ENCODE measurements around the gene MTMR12. TPM values are rescaled to one million over a fixed set of nuclear protein-coding genes. Genes with fewer than 3 reads are reported as not detected.

MTMR12 gene
- total RNA-seq, 2 experiments from 2014 or later = 24.0 to 24.9 TPM

- Mint-ChIP-seq H3K27me3 (peaks cover 19% of the 10 kb centered on the region), H3K27ac (no peak overlapping the region), H3K4me3 (no peak overlapping the region), H3K9me3 (no peaks in the 10 kb centered on the region), H3K36me3 (no peaks in the 10 kb centered on the region), H3K4me1 (peaks cover 2% of the 10 kb centered on the region)
- DNase-seq = no peak
These were observed 111.5 kb downstream of the MTMR12 start for GRCh38 chr5:32201122-32201753.

- peaks cover 32% of the 10 kb centered on the region for H3K27me3 Mint-ChIP-seq
- no peaks in the 10 kb centered on the region for H3K4me1 Mint-ChIP-seq
These were observed 115.7 kb downstream of the MTMR12 start for GRCh38 chr5:32197032-32197431.

DNA sequence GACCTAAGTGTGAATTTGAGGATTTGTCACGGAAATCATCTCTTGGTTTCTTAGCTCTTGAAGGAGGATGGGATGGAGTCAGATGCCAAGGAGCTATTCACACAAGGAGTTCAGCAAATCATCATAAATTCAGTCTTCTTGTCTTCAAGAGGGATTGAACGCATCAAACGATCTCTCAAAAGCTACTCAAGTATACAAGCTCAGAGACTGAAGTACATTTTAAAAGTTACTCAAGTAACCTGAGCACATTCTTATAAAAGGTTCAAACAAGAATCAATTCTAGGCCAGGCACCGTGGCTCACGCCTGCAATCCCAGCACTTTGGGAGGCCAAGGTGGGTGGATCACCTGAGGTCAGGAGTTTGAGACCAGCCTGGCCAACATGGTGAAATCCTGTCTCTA, 117.5 kb downstream of the MTMR12 start:
- H3K4me3 Mint-ChIP-seq = no peak overlapping the region
- no peaks in the 10 kb centered on the region for H3K36me3 Mint-ChIP-seq
- no peaks in the 10 kb centered on the region for H3K4me1 Mint-ChIP-seq
- H3K27ac Mint-ChIP-seq = no peak overlapping the region
- peaks cover 24% of the 10 kb centered on the region for H3K27me3 Mint-ChIP-seq
- DNase-seq = no peak
- H3K9me3 Mint-ChIP-seq = no peaks in the 10 kb centered on the region

More at GRCh38 chr5:32197032-32197431, 115.7 kb downstream of the MTMR12 start:
- Mint-ChIP-seq H3K36me3 (no peaks in the 10 kb centered on the region), H3K27ac (no peak overlapping the region), H3K4me3 (no peak overlapping the region), H3K9me3 (no peaks in the 10 kb centered on the region)
- DNase-seq = no peak

DNA sequence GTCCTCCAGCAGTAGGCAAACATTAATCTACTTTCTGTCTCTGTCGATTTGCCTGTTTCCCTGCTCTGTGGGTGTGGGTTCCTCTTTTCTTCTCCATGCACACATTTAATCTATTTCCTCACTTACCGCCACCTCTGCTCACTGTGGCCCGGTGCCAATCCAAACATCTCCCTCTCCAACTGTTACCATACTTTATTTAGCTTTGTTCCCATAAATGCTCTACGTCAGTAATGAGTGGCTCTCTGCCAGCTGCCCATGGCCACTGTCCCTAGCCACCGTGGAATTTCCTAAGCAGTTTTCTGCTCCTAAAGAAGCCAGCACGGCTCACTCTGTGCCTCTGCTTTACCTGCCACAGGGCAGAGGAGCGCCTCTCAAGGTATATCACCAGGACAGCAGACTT, 119.1 kb downstream of the MTMR12 start:
- H3K36me3 Mint-ChIP-seq = no peaks in the 10 kb centered on the region
- DNase-seq = no peak
- H3K4me3 Mint-ChIP-seq = no peak overlapping the region
- H3K9me3 Mint-ChIP-seq = no peaks in the 10 kb centered on the region
- no peaks in the 10 kb centered on the region for H3K4me1 Mint-ChIP-seq
- H3K27ac Mint-ChIP-seq = no peak overlapping the region
- H3K27me3 Mint-ChIP-seq = peaks cover 18% of the 10 kb centered on the region

DNA sequence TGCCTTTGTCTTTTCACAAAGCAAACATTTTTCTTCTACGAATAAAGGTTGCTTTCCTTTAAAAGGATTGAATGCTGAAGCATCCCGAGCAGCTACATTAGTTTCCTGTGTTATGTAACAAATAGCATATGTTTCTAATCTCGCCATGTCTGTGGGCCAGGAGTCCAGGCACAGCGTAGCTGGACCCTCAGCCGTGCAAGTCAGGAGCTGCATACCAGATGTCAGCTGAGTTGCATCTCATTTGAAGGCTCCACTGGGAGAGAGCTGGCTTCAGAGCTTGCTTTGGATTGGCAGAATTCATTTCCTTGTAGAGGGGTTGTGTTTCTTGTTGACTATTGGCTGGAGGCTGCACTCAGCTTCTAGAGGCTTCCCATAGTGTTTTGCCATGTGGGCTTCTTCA, 122.6 kb downstream of the MTMR12 start:
- H3K27me3 Mint-ChIP-seq = peaks cover 16% of the 10 kb centered on the region
- no peak overlapping the region for H3K27ac Mint-ChIP-seq
- no peak for DNase-seq
- no peaks in the 10 kb centered on the region for H3K36me3 Mint-ChIP-seq
- H3K9me3 Mint-ChIP-seq = no peaks in the 10 kb centered on the region
- H3K4me3 Mint-ChIP-seq = no peak overlapping the region
- H3K4me1 Mint-ChIP-seq = no peaks in the 10 kb centered on the region

DNA sequence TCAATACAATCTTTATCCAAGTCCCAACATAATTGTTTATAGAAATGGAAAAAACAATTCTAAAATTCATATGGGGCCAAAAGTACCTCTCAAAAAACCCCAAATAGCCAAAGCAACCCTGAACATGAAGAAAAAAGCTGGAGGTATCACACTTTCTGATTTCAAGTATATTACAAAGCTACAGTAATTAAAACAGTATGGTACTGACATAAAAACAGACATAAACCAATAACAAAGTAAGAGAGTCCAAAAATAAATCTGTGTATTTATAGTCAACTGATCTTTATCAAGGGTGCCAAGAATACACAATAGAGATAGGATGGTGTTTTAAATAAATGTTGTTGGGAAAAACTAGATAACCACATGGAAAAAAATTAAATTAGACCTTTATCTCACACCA, 125.1 kb downstream of the MTMR12 start:
- Mint-ChIP-seq H3K27ac (no peak overlapping the region), H3K27me3 (no peaks in the 10 kb centered on the region), H3K4me1 (no peaks in the 10 kb centered on the region), H3K4me3 (no peak overlapping the region), H3K36me3 (no peaks in the 10 kb centered on the region), H3K9me3 (no peaks in the 10 kb centered on the region)
- no peak for DNase-seq

DNA sequence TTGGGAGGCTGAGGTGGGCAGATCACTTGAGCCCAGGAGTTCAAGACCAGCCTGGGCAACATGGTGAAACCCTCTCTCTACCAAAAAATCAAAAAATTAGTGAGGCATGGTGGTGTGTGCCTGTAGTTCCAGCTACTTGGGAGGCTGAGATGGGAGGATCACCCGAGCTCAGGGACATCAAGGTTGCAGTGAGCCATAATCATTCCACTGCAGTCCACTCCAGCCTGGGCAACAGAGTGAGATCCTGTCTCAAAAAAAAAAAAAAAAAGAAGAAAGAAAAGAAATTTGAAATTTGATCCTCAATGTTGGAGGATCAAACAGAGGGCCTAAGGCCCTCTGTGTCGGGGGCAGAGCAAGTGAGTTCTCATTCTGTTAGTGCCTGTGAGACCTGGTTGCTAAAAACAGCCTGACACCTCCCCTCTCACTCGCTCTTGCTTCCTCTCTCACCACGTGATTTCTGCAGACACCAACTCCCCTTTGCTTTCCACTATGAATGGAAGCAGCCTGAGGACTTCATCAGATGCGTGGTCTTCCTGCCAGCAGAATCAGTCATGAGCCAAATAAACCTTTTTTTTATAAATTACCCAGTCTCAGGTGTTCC, 130.2 kb downstream of the MTMR12 start:
- Mint-ChIP-seq H3K4me1 (no peaks in the 10 kb centered on the region), H3K36me3 (no peaks in the 10 kb centered on the region), H3K9me3 (no peaks in the 10 kb centered on the region), H3K27ac (no peak overlapping the region), H3K27me3 (peaks cover 7% of the 10 kb centered on the region), H3K4me3 (no peak overlapping the region)
- no peak for DNase-seq

Other genes with a start within 250 kb of the MTMR12 start
- gene GOLPH3, start 138.6 kb downstream of the MTMR12 start, total RNA-seq = 10 to 100 TPM; 68.0 to 72.6 TPM
- 10 to 100 TPM; 66.1 to 69.4 TPM for gene ZFR, start 131.8 kb upstream of the MTMR12 start, total RNA-seq